HT-29 (cell line): ENCODE results near the gene POLR3B. TPM values are rescaled to one million over a fixed set of nuclear protein-coding genes. Genes with fewer than 3 reads are reported as not detected.

Experiments used
- DNase-seq: peaks from one replicate; pipeline ENCODE4 v3.0.0-alpha.2; 2015; ENCODE audit warnings: low spot score
- total RNA-seq: library from RNA; depleted of rRNA; stranded (reverse); fragments of >200 nt; shearing (Covaris generic); gene quantifications from 2 replicates; pipeline ENCODE4 v1.2.3, GENCODE V29; 2014; rRNA removed

Gene POLR3B
- total RNA-seq, 1 experiment from 2014 or later = 6.2 TPM

DNA sequence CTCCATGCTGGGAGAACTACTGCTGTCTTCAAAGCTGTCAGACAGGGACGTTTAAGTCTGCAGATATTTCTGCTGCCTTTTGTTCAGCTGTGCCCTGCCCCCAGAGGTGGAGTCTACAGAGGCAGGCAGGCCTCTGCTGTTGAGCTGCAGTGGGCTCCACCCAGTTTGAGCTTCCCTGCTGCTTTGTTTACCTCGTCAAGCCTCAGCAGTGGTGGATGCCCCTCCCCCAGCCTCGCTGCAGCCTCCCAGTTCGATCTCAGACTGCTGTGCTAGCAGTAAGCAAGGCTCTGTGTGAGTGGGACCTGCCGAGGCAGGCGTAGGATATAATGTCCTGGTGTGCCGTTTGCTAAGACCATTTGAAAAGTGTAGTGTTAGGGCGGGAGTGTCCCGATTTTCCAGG, 193.9 kb downstream of the POLR3B start:
- no peak for DNase-seq

DNA sequence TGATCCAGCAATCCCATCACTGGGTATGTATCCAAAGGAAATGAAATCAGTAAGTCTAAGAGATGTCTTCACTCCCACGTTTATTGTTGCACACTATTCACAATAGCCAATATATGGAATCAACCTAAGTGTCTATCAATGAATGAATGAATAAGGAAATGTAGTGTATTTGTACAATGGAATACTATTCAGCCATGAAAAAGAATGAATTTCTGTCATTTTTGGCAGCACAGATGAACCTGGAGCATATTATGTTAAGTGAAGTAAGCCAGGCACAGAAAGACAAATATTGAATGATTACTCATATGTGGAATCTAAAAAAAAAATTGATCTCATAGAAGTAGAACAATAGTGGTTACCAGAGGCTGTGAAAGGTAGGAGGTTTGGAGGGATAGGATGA, 194.7 kb downstream of the POLR3B start:
- no peak for DNase-seq

Other genes starting within 250 kb of the POLR3B start
- 0.91 and 1.3 TPM in 2 replicates for gene NUAK1, start 218.8 kb upstream of the POLR3B start, total RNA-seq
- gene CKAP4, start 109.7 kb upstream of the POLR3B start, total RNA-seq = 8.1 and 9.1 TPM in 2 replicates
- gene TCP11L2, start 55.0 kb upstream of the POLR3B start, total RNA-seq = 8.0 and 8.7 TPM in 2 replicates
- not detected in 2 replicates for gene RFX4, start 225.3 kb downstream of the POLR3B start, total RNA-seq